ENCODE measurements around the gene DIS3L.

DNA sequence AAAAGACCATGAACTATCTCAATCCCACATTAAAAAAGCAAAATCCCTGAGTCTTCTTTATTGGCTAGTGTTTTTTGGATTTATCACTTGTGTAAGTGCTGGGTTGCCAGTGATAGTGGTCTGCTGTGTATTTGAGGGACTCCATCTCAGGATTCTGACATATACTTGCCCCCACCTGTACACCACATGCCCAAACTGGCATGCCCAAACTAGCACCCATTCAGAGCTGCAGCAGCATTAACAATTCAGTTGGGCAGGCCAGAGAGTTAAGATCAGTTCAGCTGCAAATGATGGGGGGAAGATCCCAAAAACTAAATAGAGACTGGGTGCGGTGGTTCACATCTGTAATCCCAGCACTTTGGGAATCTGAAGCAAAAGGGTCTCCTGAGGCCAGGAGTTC lies 69.4 kb downstream of the DIS3L start:
- no peak for TF ChIP-seq CTCF (IDR thresholded peaks at IDR 0.05; ENCODE audit: low read length)
- TF ChIP-seq EZH2 (optimal IDR thresholded peaks at IDR 0.05; ENCODE audit: low read depth, low read length) = no peak
- no peak for TF ChIP-seq EZH2phosphoT487 (IDR thresholded peaks at IDR 0.05; ENCODE audit: low read length)
